ENCODE data around the gene ABHD17A. TPM values are rescaled to one million over a fixed set of nuclear protein-coding genes. Genes with fewer than 3 reads are reported as not detected.

ABHD17A gene
- total and polyA plus RNA-seq, 2 donors (not counting 1 experiment from before 2014, with no cell fraction given), result 63.1 to 134 TPM

GRCh38 chr19:1909761-1910080, 24.4 kb upstream of the ABHD17A start:
- Histone ChIP-seq H3K4me3 (ENCODE audit: control extremely low read depth in 1 of 5, extremely low read depth in 1 of 5, insufficient read depth in 1 of 5, low read depth in 2 of 5, low read length in 4 of 5) (no peak overlapping the region), H4K20me1 (ENCODE audit: control insufficient read depth, insufficient read depth, low read length, poor library complexity, severe bottlenecking) (peaks cover 74% of the 10 kb centered on the region)
- no peak for DNase-seq

More at GRCh38 chr19:1909761-1910080, 24.4 kb upstream of the ABHD17A start:
- peaks cover 0 to 5% (median 0%) of the 10 kb centered on the region in 3 donors for H3K9me3 ChIP-seq (ENCODE audit: control extremely low read depth in 1 of 3, control insufficient read depth in 2 of 3, insufficient read depth in 1 of 3, low read length in 2 of 3)
- intact Hi-C loops (cut with micrococcal nuclease), result loop anchor here (10.0 kb wide), 1 partner anchor 185 kb away; the partner anchor contains the start of genes IZUMO4 and MOB3A
- peaks cover 92% of the 10 kb centered on the region for H3K79me2 ChIP-seq (ENCODE audit: control insufficient read depth, insufficient read depth, low read length)
- H3K9ac ChIP-seq (ENCODE audit: low read length), result no peak overlapping the region
- CTCF ChIA-PET, result interaction anchor here (0.7 to 1.4 kb wide), 2 partner anchors 14 to 20 kb away, joined by 3 read pairs; no protein-coding TSS in a partner anchor
- Mint-ChIP-seq H3K4me1 (peaks cover 32% of the 10 kb centered on the region), H3K4me3 (peak overlapping the region; percentile 44), H3K27ac (peak overlapping the region; percentile 50), H3K27me3 (no peaks in the 10 kb centered on the region), H3K9me3 (ENCODE audit: insufficient read depth) (no peaks in the 10 kb centered on the region)
- TF ChIP-seq CTCF (IDR thresholded peaks at IDR 0.05), result no peak
- TF ChIP-seq EZH2 (IDR thresholded peaks at IDR 0.05; ENCODE audit: borderline replicate concordance, insufficient read depth, low read depth, low read length, poor library complexity, severe bottlenecking), result no peak
- H3K27ac ChIP-seq (ENCODE audit: low read length in 2 of 2), result peak overlapping the region in 1 of 2 donors; percentile 41
- no peak overlapping the region for H2AFZ ChIP-seq (ENCODE audit: insufficient read depth, low read depth, low read length, poor library complexity, severe bottlenecking)
- H3K4me2 ChIP-seq (replicated peaks; ENCODE audit: low read depth, low read length, poor library complexity, severe bottlenecking), result peak overlapping the region; percentile 54
- ATAC-seq (ENCODE audit: low read depth), result no peak
- H3K4me1 ChIP-seq (ENCODE audit: control insufficient read depth in 2 of 2, insufficient read depth in 2 of 2, low read length in 2 of 2), result peaks cover 28 to 51% of the 10 kb centered on the region in 2 donors
- WGBS (ENCODE audit: insufficient coverage), result 20% methylated on average over 9 of the region's 10 CpGs
- peaks cover 0 to 17% of the 10 kb centered on the region in 2 experiments for H3K36me3 ChIP-seq (replicated peaks in 1 of 2; ENCODE audit: control extremely low read depth in 1 of 2, control insufficient read depth in 1 of 2, extremely low read depth in 1 of 2, insufficient read depth in 2 of 2, low read length in 1 of 2)
- H3K27me3 ChIP-seq (replicated peaks in 1 of 4; ENCODE audit: control extremely low read depth in 1 of 4, control insufficient read depth in 3 of 4, insufficient read depth in 4 of 4, low read length in 3 of 4), result no peaks in the 10 kb centered on the region
- POLR2A ChIA-PET, result interaction anchor here (0.5 to 2.1 kb wide), 3 partner anchors 9 to 13 kb away, joined by 4 to 7 read pairs (median 4); no protein-coding TSS in a partner anchor

Measured in B cell (primary cell).